ENCODE measurements around the gene SKAP1. TPM values are rescaled to one million over a fixed set of nuclear protein-coding genes. Genes with fewer than 3 reads are reported as not detected.

Gene SKAP1
- total and polyA plus RNA-seq, 2 experiments from 2014 or later, result 0.36 TPM; not detected in 1

GRCh38 chr17:48406936-48407567 lies 23.0 kb downstream of the SKAP1 start:
- no peak for TF ChIP-seq CTCF (IDR thresholded peaks at IDR 0.05; ENCODE audit: low read depth, low read length)
- Histone ChIP-seq H3K27me3 (peaks cover 9% of the 10 kb centered on the region), H3K36me3 (no peaks in the 10 kb centered on the region), H3K9me3 (ENCODE audit: low read depth) (no peaks in the 10 kb centered on the region), H3K4me1 (ENCODE audit: low read depth) (no peaks in the 10 kb centered on the region), H3K4me3 (no peak overlapping the region), H3K27ac (no peak overlapping the region)
- peak in 1 of 2 donors; percentile 8 for DNase-seq (ENCODE audit: low read depth in 1 of 2, low spot score in 1 of 2)

GRCh38 chr17:48394821-48395220 lies 35.2 kb downstream of the SKAP1 start:
- TF ChIP-seq CTCF (IDR thresholded peaks at IDR 0.05; ENCODE audit: low read depth, low read length), result no peak
- Histone ChIP-seq H3K4me3 (no peak overlapping the region), H3K4me1 (ENCODE audit: low read depth) (no peaks in the 10 kb centered on the region), H3K27me3 (peaks cover 11% of the 10 kb centered on the region), H3K36me3 (no peaks in the 10 kb centered on the region), H3K27ac (no peak overlapping the region), H3K9me3 (ENCODE audit: low read depth) (no peaks in the 10 kb centered on the region)
- DNase-seq (ENCODE audit: low read depth in 1 of 2, low spot score in 1 of 2), result no peak

GRCh38 chr17:48393283-48393682 lies 36.7 kb downstream of the SKAP1 start:
- Histone ChIP-seq H3K9me3 (ENCODE audit: low read depth) (no peaks in the 10 kb centered on the region), H3K27me3 (peaks cover 11% of the 10 kb centered on the region), H3K4me3 (no peak overlapping the region), H3K27ac (no peak overlapping the region), H3K4me1 (ENCODE audit: low read depth) (peaks cover 6% of the 10 kb centered on the region), H3K36me3 (no peaks in the 10 kb centered on the region)
- no peak for TF ChIP-seq CTCF (IDR thresholded peaks at IDR 0.05; ENCODE audit: low read depth, low read length)
- no peak for DNase-seq (ENCODE audit: low read depth in 1 of 2, low spot score in 1 of 2)

- DNase-seq (ENCODE audit: low read depth in 1 of 2, low spot score in 1 of 2), result no peak
- TF ChIP-seq CTCF (IDR thresholded peaks at IDR 0.05; ENCODE audit: low read depth, low read length), result no peak
- Histone ChIP-seq H3K27me3 (peaks cover 11% of the 10 kb centered on the region), H3K4me1 (ENCODE audit: low read depth) (peaks cover 6% of the 10 kb centered on the region), H3K27ac (no peak overlapping the region), H3K9me3 (ENCODE audit: low read depth) (no peaks in the 10 kb centered on the region), H3K36me3 (no peaks in the 10 kb centered on the region), H3K4me3 (no peak overlapping the region)
Observed at GRCh38 chr17:48392857-48393256, 37.2 kb downstream of the SKAP1 start.

- TF ChIP-seq CTCF (IDR thresholded peaks at IDR 0.05; ENCODE audit: low read depth, low read length), result no peak
- H3K36me3 ChIP-seq, result no peaks in the 10 kb centered on the region
- peaks cover 6% of the 10 kb centered on the region for H3K4me1 ChIP-seq (ENCODE audit: low read depth)
- no peak overlapping the region for H3K4me3 ChIP-seq
- H3K27me3 ChIP-seq, result peaks cover 20% of the 10 kb centered on the region
- no peak for DNase-seq (ENCODE audit: low read depth in 1 of 2, low spot score in 1 of 2)
- H3K27ac ChIP-seq, result no peak overlapping the region
- H3K9me3 ChIP-seq (ENCODE audit: low read depth), result no peaks in the 10 kb centered on the region
Observed at GRCh38 chr17:48391444-48391843, 38.6 kb downstream of the SKAP1 start.

Measured in cardiac muscle cell (in vitro differentiated cells and primary cell).